ENCODE data around the gene NUDCD3. TPM values are rescaled to one million over a fixed set of nuclear protein-coding genes. Genes with fewer than 3 reads are reported as not detected.
A peak's percentile ranks its signal among the peaks of the same experiment; 100 is the strongest.

NUDCD3 gene
- total RNA-seq, 1 donor = 54.3 TPM

DNA sequence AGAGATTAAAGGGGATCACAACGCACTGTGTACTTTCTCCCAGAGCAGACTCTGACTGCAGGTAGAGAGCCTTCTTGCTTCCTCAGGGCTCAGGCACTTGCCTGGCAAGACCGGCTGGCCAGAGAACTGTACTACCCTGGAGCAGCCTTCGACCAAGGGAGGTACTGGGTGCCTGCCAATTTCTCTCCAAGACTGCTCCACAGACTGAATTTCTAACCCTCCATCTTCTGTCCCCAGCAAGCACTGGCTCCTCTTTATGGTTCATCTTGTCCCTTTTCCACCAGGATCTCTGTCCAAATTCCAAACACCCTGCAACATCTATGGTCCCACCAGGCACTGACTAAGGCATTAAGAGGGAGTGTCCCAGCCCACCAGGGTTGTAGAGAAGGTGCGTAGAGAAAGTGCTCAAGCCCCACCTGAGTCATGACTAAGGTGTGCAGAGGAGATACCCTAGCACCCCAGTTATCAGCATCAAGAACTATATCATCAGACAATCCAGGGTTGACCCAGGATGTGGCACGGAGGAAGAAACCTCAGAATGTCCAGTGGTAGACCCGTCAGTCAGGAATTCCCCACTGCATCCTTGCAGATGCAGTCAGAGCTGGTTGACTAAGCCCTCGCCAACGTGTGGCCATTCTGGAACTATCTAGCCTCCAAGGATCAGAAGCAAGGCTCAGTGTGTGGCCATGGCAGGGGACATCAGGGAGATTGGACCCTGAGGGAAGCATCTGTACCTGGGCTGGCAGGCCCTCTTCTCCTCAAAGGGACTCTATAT is 104.1 kb downstream of the NUDCD3 start:
- no peaks in the 10 kb centered on the region for H3K9me3 ChIP-seq (ENCODE audit: low read depth, low read length)
- no peak for TF ChIP-seq CTCF (IDR thresholded peaks at IDR 0.05; ENCODE audit: extremely low read depth, low read depth, low read length)
- peaks cover 3% of the 10 kb centered on the region for H4K20me1 ChIP-seq (ENCODE audit: insufficient read depth, low read length)
- peaks cover 32% of the 10 kb centered on the region for H3K4me1 ChIP-seq (ENCODE audit: insufficient read depth, low read length)
- H3K79me2 ChIP-seq (ENCODE audit: insufficient read depth, low read length) = no peaks in the 10 kb centered on the region
- H3K27me3 ChIP-seq (ENCODE audit: insufficient read depth, low read length) = no peaks in the 10 kb centered on the region
- no peak for DNase-seq (ENCODE audit: insufficient read length, low spot score, missing footprints)
- H3K36me3 ChIP-seq (ENCODE audit: insufficient read depth, low read length) = peaks cover 33% of the 10 kb centered on the region
- H3K4me3 ChIP-seq (ENCODE audit: insufficient read depth, low read length) = no peak overlapping the region
- no peak overlapping the region for H3K4me2 ChIP-seq (ENCODE audit: insufficient read depth, low read length)
- peak overlapping the region; percentile 1 for H3K27ac ChIP-seq (ENCODE audit: low read depth, low read length)
- no peak overlapping the region for H2AFZ ChIP-seq (ENCODE audit: low read length)

DNA sequence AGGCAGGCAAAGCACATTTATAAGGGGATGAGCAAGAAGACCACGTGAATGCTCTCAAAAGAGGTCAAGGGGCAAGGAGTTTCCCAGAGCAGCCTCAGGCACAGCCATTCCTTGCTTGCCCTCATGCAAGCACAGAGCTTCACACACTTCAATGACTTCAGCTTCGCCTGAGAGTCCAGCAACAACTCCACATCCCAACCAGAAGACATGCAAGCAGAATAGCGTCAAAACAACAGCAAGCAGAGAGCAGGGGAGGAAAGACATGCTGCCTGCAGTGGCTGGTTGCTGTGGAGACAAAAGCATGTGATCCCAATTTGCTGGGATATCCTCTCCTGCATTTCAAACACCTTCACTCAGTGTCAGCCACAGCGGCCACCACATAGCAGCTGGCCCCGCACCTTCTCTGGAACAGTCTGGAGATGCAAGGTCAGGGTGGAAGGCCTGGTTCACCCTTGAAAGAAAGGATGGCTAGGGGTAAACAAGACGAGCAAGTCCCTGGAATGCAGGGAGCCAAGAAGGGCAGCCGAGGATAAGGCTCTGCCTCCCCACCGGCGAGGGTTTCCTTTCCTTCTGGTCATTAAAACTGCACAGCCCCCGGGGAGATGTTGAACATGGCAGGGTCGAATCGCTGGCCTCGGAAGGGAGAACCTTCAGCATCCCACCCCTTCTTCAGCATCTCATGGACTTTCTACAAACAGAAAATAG is 104.9 kb downstream of the NUDCD3 start:
- H3K4me2 ChIP-seq (ENCODE audit: insufficient read depth, low read length) = no peak overlapping the region
- peaks cover 38% of the 10 kb centered on the region for H3K4me1 ChIP-seq (ENCODE audit: insufficient read depth, low read length)
- TF ChIP-seq CTCF (IDR thresholded peaks at IDR 0.05; ENCODE audit: extremely low read depth, low read depth, low read length) = no peak
- no peak overlapping the region for H3K4me3 ChIP-seq (ENCODE audit: insufficient read depth, low read length)
- peaks cover 3% of the 10 kb centered on the region for H4K20me1 ChIP-seq (ENCODE audit: insufficient read depth, low read length)
- H2AFZ ChIP-seq (ENCODE audit: low read length) = no peak overlapping the region
- H3K79me2 ChIP-seq (ENCODE audit: insufficient read depth, low read length) = no peaks in the 10 kb centered on the region
- no peak for DNase-seq (ENCODE audit: insufficient read length, low spot score, missing footprints)
- H3K9me3 ChIP-seq (ENCODE audit: low read depth, low read length) = no peaks in the 10 kb centered on the region
- H3K27ac ChIP-seq (ENCODE audit: low read depth, low read length) = no peak overlapping the region
- no peaks in the 10 kb centered on the region for H3K27me3 ChIP-seq (ENCODE audit: insufficient read depth, low read length)
- peaks cover 26% of the 10 kb centered on the region for H3K36me3 ChIP-seq (ENCODE audit: insufficient read depth, low read length)

GRCh38 chr7:44384586-44385433 is 105.6 kb downstream of the NUDCD3 start:
- H3K9me3 ChIP-seq (ENCODE audit: low read depth, low read length) = no peaks in the 10 kb centered on the region
- no peaks in the 10 kb centered on the region for H3K79me2 ChIP-seq (ENCODE audit: insufficient read depth, low read length)
- DNase-seq (ENCODE audit: insufficient read length, low spot score, missing footprints) = no peak
- peaks cover 46% of the 10 kb centered on the region for H3K4me1 ChIP-seq (ENCODE audit: insufficient read depth, low read length)
- no peaks in the 10 kb centered on the region for H3K27me3 ChIP-seq (ENCODE audit: insufficient read depth, low read length)
- no peak overlapping the region for H3K4me2 ChIP-seq (ENCODE audit: insufficient read depth, low read length)
- peak overlapping the region; percentile 64 for H3K27ac ChIP-seq (ENCODE audit: low read depth, low read length)
- H4K20me1 ChIP-seq (ENCODE audit: insufficient read depth, low read length) = peaks cover 3% of the 10 kb centered on the region
- H2AFZ ChIP-seq (ENCODE audit: low read length) = no peak overlapping the region
- no peak for TF ChIP-seq CTCF (IDR thresholded peaks at IDR 0.05; ENCODE audit: extremely low read depth, low read depth, low read length)
- H3K36me3 ChIP-seq (ENCODE audit: insufficient read depth, low read length) = peaks cover 21% of the 10 kb centered on the region
- H3K4me3 ChIP-seq (ENCODE audit: insufficient read depth, low read length) = no peak overlapping the region
